HTR-8/SVneo (cell line): Measurements from ENCODE around the gene PIGC.
"Not testable (repeated sequence)": the region's sequence is repeated elsewhere in the genome, so short reads cannot be mapped to it uniquely, and the experiment has no call there.

ENCODE experiments used
- DNase-seq: peaks from one replicate; pipeline ENCODE4 v3.0.0; 2011; ENCODE audit warnings: low spot score, mixed read lengths; ENCODE audit not compliant: insufficient read length
- FAIRE-seq: peaks from 2 replicates; lab custom pipeline; 2011; peaks lifted over from hg19 to GRCh38; lab: Jason Lieb, UNC

The PIGC gene

DNA sequence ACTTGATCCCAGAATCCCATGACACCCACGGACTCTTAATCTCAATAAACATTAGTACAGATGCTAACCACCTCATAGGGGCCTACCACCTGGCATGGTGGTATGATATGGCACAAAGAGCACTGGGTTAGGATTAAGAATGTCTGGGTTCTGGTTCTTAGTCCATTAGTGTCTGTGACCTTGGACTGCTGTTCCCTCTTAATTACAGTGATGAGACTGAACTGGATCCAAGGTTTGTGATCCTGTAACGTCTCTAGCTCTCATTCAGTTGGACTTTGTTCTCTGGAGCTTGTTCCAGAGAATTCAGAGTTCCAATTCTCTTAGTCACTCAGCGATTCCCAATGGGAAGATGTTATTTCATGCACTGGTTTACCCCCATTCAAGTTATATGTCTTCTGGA lies 23.6 kb upstream of the PIGC start:
- FAIRE-seq (no peak), DNase-seq (no peak)

DNA sequence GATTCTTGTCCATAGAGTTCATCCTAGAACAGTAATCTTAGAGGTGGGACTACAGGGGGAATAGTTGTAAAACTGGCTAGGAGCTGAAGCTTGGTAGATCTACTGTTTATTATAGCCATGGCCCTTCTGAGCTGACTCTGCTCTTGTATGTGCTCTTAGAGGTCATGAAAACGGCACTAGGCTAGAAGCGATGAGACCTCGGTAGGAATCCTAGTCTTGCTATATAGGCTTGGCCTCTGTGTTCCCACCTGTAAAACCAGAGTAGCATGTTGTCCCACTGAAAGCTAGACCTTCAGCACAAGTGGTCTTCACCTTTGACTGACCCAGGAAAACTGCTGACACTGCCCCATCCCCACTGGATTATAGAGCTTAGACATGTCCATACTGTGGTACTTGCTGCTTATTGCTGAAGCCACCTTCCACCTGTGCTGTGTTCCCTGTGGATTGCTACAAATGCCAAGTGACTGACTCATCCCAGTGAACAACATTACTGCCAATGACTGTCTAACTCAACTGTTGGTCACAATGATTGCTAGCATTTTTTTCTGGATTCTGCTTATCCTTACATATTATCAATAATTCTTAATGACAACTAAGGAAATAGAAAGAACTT lies 23.0 kb upstream of the PIGC start:
- DNase-seq, result no peak
- peak; percentile 76 for FAIRE-seq

DNA sequence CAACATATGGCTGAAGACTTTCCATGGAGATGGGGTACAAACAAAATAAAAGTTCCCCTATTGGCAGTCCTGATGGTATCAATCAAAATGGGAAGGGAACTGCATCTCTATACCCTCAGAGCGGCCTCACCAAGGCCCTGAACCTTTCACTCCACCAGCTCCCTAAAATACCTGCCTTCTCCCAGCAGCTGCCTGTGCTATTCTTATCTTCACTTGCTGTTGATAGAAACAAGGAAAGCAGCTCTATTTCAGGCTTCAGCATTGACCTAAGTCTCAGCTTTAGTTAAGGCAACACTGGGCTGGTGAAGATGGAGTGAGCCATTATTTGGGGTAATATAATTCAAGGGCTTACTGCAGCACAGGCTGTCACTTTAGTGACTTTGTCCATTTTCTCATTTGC lies 21.7 kb upstream of the PIGC start:
- DNase-seq, result no peak

DNA sequence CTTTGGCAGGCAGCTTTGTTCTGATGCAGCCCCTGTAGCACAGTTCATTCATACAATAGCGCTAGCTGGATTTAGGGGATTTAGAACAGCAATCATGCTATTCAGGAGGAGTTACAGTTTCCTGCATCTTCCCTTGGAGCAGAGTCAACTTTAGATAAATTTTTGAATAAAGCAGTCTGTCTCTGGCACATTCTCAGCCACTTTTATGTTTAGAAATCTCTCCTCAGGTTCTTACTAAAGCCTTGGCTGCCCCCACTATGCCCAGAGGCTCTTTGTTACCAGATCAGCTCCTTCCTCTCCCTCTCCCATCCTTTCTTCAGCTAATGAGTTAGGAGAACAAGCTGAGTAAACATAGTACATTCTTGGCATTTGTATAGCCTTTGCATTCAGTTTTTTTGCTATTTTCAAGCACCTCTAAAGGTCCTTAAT lies 17.0 kb upstream of the PIGC start:
- no peak for DNase-seq
- FAIRE-seq, result no peak

More for the DNA sequence above, 21.7 kb upstream of the PIGC start:
- FAIRE-seq, result no peak

DNA sequence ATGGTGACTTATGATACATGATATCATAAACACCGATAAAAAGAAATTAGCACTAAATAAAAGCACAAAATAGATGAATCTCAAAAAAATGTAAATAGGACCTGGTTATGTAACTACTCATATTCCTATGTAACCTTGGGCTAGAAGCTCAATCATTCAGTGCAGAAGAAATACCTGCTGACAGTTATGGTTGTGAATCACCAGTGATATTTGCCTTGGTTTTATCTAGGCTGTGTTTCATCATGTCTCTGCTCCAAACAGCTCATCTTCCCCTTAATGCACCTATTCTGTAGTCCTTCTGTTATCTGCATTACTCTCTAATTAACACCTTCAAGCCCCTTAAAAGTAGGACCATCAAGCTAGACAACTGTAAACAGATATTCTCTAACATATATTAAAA lies 16.3 kb upstream of the PIGC start:
- DNase-seq (no peak), FAIRE-seq (no peak)

DNA sequence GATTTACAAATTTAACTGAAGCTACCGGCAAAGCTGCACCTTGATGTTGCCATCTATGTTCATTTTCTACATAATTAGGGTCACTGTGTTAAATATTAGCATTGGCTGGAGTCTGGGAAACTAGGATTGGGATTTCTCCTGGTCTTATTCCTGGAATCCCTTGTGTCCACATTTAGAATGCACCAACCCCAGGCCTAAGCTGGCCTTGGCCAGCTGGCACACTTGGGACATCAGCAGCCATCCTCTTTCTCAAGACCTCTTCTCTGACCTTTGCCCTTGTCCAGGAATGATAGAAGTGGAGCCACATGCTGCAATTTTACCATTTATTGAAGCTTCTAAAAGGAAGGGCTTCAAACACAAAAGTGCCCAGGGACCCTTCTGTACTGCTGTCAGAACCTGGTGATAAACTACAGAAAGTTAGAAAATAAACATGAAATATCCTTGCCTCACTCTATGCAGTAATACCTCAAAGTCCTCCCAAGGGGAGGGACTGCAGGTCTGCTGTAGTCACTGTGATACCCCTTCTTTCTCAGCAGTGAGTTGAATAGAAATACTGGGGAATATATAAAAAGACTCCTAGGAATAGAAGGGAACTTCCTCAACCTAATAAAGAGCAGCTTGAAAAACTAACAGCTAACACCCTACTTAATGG lies 13.7 kb upstream of the PIGC start:
- FAIRE-seq (no peak), DNase-seq (no peak)

DNA sequence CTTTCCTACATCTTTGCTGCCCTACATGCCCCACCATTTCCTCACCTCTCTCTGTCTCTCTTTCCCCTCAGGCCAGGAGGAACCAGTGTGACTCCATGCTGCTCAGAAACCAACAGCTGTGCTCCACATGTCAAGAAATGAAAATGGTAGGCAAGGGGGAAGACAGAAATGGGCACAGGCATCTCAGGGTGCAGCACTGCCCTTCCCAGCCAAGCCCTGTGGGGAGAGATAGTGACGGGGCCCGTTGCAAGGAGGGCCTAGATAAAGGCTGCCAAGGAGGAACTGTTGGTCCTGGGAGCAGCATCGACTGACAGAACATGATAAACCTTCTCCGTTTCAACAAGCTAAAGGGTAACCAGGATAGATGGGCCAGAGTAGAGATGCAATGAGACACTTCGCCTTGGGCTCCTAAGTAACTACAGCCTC lies 12.5 kb upstream of the PIGC start:
- FAIRE-seq, result no peak
- DNase-seq, result no peak

DNA sequence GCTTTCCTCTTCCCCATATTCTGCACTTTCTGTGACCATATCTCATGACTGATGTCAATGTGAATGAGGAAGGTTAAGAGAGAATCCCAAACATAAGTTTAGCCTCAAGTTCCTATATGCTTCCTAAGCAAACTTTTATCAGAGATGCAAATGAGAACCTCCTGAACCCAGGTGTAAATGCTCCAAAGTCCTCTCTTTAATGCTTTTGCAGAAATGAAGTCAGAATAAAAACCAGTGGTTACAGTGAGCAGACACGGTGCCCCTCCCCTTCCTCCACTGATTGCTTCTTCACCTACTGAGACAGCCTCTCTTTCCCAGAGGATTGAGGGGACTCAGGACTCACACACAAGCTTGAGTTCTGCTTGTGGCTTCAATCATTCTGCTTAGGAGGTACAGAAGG lies 11.6 kb upstream of the PIGC start:
- FAIRE-seq, result no peak
- DNase-seq, result no peak

DNA sequence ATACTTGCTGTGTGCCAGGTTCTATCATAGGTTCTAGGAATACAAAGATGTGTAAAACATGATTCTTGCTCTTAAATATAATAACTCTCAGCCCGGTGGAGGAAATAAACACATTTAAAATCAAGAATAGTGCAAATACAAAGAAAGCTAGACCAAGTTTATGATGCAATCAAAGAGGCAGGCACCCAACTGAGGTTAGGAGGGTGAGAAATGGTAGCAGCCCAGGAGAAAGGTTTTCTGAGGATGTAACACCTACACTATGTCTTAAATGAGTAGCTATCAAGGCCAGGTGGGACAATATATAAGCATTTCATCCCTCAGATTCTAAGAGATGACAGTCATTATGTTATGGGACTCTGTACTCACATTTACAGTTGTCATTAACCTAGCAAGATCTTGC lies 9.7 kb upstream of the PIGC start:
- DNase-seq, result no peak
- FAIRE-seq, result no peak

DNA sequence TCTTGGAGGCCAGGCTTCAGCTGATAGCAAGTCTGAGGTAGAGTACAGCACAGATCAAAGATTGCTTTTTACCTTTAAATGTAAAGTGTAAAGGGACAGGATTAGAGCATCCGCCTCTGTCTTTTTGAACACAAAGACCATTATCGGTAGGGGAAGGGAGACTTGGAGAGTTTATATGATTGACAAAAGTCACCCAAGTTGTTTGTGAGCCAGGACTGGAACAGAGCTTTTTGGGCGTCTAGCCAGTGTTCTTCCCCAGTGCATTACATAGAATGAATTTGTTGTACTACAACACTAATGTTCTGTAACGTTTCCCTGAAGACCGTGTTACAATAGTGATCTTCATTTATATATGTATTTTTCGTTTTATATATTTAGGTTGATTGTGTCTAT lies 9.3 kb upstream of the PIGC start:
- FAIRE-seq, result no peak
- DNase-seq, result no peak

DNA sequence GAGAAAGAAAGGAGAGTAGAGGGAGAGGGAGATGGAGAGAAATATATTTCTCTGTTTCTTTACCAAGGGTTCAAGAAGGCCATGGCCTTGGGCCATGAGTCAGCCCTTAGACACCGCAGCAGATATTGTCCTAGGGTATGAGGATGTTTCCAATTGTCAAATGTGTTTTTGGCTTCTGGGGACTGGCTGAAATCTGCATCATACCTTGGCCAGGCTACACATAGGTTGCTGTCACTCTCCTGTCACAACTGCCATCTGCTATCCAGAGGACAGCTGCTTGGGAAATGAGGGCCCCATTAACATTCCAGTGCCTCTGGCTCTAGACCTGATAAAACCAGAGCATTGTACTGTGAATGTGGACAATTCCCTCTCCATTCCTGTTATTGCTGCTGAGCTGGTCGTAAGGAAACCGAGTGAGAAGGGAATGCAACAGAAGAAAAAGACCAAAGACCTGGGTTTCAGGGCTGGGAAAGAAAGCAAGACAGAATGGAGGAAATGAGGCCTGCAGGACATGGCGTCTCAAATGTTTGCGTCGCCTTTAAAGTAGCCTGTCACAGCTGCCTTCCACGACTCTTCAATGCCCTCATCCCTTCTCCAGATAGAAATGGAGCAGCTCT lies 8.8 kb upstream of the PIGC start:
- FAIRE-seq, result no peak

DNA sequence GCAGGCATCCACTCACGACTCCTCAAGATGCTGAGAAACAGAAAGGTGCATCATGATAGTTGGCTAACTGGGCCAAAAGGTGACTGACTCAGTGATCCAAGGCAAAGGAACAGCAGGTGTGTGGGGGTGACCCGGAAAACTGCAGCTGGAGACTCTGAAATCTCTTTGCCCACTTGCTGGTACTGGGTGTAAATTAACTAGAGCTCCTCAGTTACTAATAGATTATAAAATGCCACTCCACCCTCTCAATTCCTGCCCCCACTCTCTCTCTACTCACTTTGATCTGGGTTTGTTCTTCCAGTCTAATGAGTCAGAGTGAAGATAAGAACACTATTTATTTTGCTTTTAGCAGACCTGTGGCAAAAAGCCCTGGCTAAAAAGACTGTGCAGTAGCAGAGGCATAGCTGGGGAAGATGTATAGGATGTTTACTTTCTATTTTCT lies 7.2 kb upstream of the PIGC start:
- DNase-seq, result no peak
- FAIRE-seq, result no peak

More for the DNA sequence above, 8.8 kb upstream of the PIGC start:
- no peak for DNase-seq

DNA sequence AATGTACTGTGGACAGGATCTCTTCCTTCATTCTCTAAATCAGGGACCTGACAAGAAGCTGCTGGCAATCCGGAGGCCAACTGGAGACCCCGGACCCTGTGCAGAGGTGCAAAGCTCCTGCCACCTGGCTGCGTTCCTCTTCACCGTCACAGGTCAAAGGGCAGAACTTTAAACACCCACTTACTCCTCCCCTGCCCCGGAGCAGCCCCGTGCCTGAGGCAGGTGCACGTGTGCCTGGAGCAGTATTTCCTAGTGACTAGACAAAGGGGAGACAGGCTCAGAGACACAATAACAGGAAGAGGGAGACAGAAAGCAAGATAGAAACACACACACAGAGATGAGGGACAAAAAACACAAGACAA lies 6.6 kb upstream of the PIGC start:
- FAIRE-seq (no peak), DNase-seq (no peak)

DNA sequence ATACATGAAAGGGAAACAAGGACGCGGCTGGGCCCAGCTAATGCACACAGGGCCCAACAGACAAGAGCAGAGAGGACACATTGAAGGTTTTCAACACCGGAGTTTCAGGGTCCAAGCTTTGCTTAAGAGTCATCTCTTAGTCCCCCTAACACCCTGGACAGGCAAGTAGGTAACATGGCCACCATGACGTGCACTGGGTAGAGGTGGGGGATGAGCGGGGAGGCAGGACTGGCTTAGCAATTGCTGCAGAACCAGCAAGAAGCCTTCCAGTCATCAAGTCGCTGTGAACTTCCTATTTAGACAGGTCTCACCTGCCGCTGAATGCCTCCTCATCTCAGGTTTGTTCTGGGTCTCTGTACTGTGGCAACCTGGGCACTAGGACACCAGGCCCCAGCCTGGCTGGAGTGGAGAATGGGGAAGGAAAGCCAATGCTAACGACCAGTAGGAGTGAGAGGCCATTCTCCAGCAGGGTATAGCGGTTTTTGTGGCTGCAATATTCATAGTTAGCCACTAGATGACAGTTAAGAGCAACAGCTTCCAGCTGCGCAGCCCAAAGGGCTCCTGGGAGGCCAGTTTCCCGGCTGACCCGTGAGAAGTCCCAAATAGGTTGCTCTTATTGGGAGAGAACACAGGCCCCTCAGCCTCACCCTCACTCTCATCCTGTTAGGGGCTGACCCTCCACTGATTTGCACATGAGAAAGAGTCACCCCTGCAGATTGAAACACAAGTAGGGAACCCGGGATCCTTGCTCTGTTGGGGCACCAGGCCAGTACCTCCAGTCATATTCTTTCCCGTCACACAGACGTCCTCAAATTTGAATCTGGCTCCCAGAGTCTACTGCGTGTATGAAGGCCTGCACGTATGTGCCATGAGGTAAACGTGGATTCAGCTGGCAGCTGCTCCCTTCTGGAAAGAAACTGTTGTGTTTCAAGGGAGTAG lies 6.0 kb upstream of the PIGC start:
- DNase-seq, result peak; percentile 69
- no peak for FAIRE-seq

DNA sequence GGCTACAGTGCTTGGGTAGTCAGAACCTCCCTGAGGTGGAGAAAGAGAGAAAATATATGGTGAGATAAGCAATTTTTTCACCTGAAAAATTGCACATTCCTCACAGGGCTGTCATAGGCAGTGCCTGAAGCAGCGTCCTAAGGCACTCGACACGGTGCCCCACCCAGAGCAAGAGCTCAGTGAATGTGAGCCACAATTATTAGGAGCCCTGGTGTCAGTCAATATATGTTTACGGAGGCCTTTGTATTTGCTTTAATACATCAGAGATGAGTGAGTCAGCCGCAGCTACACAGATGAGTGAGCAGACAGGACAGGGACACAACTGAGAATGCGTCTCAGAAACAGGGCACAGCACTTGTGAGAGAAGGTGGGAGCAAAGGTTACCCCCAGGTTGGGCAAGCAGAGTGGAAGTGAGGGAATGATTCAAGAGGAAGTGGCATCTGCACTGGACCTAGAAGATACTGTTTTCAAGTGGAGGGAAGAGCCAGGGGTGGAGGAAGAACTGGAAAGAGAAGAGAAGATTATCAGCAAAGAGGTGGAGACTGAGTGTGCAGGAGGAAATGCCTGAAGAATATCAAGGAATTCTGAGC lies 5.2 kb upstream of the PIGC start:
- FAIRE-seq (no peak), DNase-seq (no peak)

DNA sequence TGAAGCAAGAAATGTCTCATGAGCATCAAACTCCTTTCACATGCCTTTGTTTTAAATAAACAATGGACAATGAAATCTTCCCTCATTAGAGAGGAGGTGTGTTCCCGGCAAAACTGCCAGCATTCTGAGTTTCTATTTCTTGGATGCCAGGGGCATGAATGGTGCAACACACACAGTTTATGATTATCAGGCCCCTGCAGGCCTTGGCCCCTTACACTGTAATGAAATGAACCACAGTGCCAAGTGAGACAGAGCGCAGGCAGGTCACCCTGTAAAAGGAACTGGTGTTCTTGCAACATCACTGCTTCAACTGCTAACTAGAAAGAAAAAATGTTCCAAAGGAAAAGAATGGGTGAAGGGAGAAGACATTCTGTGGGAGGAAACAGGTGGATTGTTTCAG lies 3.8 kb upstream of the PIGC start:
- no peak for FAIRE-seq
- no peak for DNase-seq

DNA sequence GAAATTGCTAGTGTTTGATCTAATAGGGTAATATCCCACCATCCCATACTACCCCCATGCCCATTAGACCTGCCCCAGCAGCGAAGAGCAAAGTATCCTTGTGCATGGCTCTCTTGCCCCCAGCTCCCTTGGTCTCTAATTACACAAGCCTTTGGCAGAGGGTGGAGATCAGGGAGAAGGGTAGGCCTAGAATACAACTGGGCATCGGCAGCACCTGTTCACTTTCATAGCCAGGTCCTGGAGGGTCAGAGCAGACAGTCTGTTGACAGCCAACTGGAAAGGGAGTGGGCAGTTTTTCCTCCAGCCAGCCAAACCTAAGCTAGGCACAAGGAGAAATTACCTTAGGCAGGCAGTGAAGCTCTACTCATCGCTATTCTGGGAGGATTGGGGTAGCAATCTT lies 2.7 kb upstream of the PIGC start:
- DNase-seq, result no peak
- no peak for FAIRE-seq

DNA sequence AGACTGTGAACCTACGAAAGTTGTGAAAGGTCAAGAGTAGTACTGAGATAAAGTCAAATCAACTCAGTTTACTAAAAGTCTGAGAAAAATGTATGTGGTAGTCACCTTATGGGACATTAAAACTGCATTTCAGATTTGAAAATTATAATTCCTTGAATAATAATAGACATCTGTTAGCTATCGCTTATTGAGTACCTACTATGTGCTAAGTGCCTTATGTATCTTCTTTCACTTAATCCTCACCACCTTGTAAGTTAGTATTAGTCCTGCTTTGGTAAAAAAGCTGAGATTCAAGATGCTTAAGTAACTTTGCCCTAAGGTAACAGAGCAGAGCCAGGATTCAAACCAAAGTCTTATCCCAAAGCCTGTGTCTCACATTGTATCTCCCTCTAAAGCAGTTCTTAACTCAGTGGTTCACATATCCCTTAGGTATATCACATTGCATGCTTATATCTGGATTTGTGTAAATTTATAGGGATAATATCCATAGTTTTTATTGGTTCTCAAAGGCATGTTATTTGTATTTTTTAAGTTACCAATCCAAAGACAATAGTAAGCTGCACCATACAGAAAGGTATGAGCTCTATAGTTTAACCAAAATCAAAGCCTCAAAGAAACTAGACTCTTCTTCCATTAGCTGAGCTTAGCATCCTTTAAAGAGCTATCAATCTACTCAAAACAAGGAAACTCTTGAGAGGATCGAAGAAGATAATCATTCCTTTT lies 865 bp downstream of the PIGC start:
- FAIRE-seq (no peak), DNase-seq (no peak)

DNA sequence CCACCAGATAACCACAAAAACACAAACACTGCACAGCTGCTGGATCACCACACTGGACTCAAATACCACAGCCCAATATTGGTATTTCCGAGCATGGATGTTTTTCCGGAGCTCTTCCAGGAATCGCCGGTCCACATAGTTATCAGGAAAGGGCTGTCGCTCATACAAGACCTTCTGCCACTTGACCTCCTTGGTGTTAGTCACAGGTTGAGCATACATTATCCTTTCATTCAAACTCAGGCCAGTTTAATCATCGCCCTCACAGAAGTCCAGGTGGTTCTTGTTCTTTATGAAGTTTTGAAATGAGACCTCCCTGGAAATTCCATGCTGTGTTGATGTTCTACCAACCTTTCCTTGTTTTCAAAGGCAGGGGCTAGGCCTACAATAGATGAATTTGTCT lies 1.5 kb downstream of the PIGC start:
- FAIRE-seq (no peak), DNase-seq (no peak)

DNA sequence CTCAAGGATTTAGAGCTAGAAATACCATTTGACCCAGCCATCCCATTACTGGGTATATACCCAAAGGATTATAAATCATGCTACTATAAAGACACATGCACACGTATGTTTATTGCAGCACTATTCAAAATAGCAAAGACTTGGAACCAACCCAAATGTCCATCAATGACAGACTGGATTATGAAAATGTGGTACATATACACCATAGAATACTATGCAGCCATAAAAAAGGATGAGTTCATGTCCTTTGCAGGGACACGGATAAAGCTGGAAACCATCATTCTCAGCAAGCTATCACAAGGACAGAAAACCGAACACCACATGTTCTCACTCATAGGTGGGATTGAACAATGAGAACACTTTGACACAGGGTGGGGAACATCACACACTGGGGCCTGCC lies 6.7 kb downstream of the PIGC start:
- not testable (repeated sequence) for FAIRE-seq, DNase-seq
